ENCODE results near the gene NEGR1.

Gene NEGR1

DNA sequence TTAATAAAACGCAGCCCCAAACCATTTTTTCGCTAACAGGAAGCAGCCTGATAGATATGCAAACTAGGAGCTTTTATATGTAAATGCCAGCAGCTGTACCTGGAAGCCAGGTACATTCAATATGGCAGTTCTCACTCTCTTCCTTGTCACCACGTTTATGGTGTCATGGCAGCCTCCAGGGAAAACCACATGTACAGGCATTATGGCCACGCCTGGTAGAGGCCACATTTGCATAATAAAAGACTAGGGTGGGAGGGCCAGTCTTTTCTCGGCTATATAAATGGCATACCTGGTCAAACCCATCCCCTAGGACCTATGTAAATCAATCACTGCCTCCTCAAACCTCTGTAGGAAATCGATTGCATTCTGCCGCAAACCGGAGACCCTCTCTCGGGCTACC lies 247.5 kb downstream of the NEGR1 start:
- TF ChIP-seq, protein P1, sequence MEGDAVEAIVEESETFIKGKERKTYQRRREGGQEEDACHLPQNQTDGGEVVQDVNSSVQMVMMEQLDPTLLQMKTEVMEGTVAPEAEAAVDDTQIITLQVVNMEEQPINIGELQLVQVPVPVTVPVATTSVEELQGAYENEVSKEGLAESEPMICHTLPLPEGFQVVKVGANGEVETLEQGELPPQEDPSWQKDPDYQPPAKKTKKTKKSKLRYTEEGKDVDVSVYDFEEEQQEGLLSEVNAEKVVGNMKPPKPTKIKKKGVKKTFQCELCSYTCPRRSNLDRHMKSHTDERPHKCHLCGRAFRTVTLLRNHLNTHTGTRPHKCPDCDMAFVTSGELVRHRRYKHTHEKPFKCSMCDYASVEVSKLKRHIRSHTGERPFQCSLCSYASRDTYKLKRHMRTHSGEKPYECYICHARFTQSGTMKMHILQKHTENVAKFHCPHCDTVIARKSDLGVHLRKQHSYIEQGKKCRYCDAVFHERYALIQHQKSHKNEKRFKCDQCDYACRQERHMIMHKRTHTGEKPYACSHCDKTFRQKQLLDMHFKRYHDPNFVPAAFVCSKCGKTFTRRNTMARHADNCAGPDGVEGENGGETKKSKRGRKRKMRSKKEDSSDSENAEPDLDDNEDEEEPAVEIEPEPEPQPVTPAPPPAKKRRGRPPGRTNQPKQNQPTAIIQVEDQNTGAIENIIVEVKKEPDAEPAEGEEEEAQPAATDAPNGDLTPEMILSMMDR (IDR thresholded peaks at IDR 0.05; ENCODE audit: low read depth, low read length, missing control alignments) = no peak
- H3K4me3 ChIP-seq (ENCODE audit: low read depth, low read length) = no peak overlapping the region
- DNase-seq (ENCODE audit: low read depth) = no peak

- DNase-seq (ENCODE audit: low read depth) = no peak
- TF ChIP-seq, protein P1 (IDR thresholded peaks at IDR 0.05; ENCODE audit: low read depth, low read length, missing control alignments) = no peak
- no peak overlapping the region for H3K4me3 ChIP-seq (ENCODE audit: low read depth, low read length)
Observed at GRCh38 chr1:72023063-72023930, 259.0 kb downstream of the NEGR1 start.

- DNase-seq (ENCODE audit: low read depth) = no peak
- TF ChIP-seq, protein P1 (IDR thresholded peaks at IDR 0.05; ENCODE audit: low read depth, low read length, missing control alignments) = no peak
- H3K4me3 ChIP-seq (ENCODE audit: low read depth, low read length) = no peak overlapping the region
Observed at GRCh38 chr1:72018562-72018961, 263.8 kb downstream of the NEGR1 start.

- H3K4me3 ChIP-seq (ENCODE audit: low read depth, low read length) = no peak overlapping the region
- DNase-seq (ENCODE audit: low read depth) = no peak
- TF ChIP-seq, protein P1 (IDR thresholded peaks at IDR 0.05; ENCODE audit: low read depth, low read length, missing control alignments) = no peak
Observed at GRCh38 chr1:72015006-72015405, 267.3 kb downstream of the NEGR1 start.

GRCh38 chr1:72013161-72013560 lies 269.2 kb downstream of the NEGR1 start:
- TF ChIP-seq, protein P1 (IDR thresholded peaks at IDR 0.05; ENCODE audit: low read depth, low read length, missing control alignments) = no peak
- no peak for DNase-seq (ENCODE audit: low read depth)
- H3K4me3 ChIP-seq (ENCODE audit: low read depth, low read length) = no peak overlapping the region

DNA sequence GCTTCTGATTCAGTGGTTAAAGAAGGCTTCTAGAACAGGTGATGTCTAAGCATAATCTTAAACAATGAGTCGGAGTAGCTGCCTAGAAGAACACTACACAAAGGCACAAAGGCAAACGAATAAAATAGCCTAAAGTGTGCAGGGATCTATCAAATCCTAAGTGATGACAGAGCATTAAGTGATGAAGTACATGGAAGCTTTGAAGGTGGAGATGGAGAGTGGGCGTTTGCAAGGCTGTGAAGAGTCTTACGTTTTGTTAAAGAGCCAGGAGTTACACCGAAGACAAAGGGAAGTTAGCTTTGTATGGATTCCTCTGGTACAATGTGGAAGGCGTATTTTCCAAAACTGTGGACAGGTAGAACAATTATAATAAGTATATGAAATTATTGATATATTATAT lies 270.6 kb downstream of the NEGR1 start:
- TF ChIP-seq, protein P1 (IDR thresholded peaks at IDR 0.05; ENCODE audit: low read depth, low read length, missing control alignments) = no peak
- no peak overlapping the region for H3K4me3 ChIP-seq (ENCODE audit: low read depth, low read length)
- no peak for DNase-seq (ENCODE audit: low read depth)

DNA sequence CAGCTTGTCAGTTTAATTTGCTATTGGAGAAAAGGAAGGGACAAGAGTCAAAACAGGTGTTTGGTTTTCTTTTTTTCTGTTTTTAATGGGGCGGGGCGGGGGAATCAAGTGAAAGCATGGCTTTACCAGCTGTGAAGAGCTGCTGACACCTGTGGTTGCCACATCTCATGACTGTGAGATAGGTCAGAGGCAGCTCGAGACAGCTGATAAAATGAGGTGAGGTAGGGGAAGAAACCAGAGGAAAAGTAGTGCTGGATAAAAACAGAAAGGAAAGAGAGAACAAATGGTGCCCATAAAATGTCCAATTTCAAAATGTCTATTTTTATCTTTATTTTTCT lies 272.3 kb downstream of the NEGR1 start:
- no peak for DNase-seq (ENCODE audit: low read depth)
- TF ChIP-seq, protein P1 (IDR thresholded peaks at IDR 0.05; ENCODE audit: low read depth, low read length, missing control alignments) = no peak
- H3K4me3 ChIP-seq (ENCODE audit: low read depth, low read length) = no peak overlapping the region
